ENCODE measurements around the gene FLACC1. TPM values are rescaled to one million over a fixed set of nuclear protein-coding genes. Genes with fewer than 3 reads are reported as not detected.

FLACC1 gene
- total and polyA plus RNA-seq, 2 donors from 2014 or later = 3.7 TPM; not detected in 1

- Histone ChIP-seq H3K27ac (ENCODE audit: low read depth in 2 of 2, low read length in 2 of 2) (no peak overlapping the region), H3K9me3 (ENCODE audit: control insufficient read depth in 2 of 3, insufficient read depth in 1 of 3, low read length in 3 of 3) (peaks cover 0 to 14% (median 0%) of the 10 kb centered on the region in 3 donors), H3K9ac (ENCODE audit: low read length in 3 of 3) (no peak overlapping the region), H3K4me3 (ENCODE audit: low read length in 3 of 3) (no peak overlapping the region), H3K36me3 (ENCODE audit: control insufficient read depth in 2 of 3, insufficient read depth in 3 of 3, low read length in 3 of 3) (no peaks in the 10 kb centered on the region), H3K4me1 (ENCODE audit: control insufficient read depth in 2 of 3, insufficient read depth in 2 of 3, low read depth in 1 of 3, low read length in 3 of 3) (no peaks in the 10 kb centered on the region), H3K27me3 (ENCODE audit: control insufficient read depth, insufficient read depth, low read length) (no peaks in the 10 kb centered on the region)
- no peak for TF ChIP-seq CTCF (IDR thresholded peaks at IDR 0.05; ENCODE audit: borderline replicate concordance, extremely low read depth, insufficient read depth)
- no peak for FAIRE-seq
- no peak for DNase-seq
- intact Hi-C loops (cut with DNase I) = no loop called here
Measured at GRCh38 chr2:201329409-201329808, 27.7 kb downstream of the FLACC1 start.

GRCh38 chr2:201327678-201328077 is 29.5 kb downstream of the FLACC1 start:
- Histone ChIP-seq H3K9me3 (ENCODE audit: control insufficient read depth in 2 of 3, insufficient read depth in 1 of 3, low read length in 3 of 3) (peaks cover 0 to 26% (median 0%) of the 10 kb centered on the region in 3 donors), H3K4me1 (ENCODE audit: control insufficient read depth in 2 of 3, insufficient read depth in 2 of 3, low read depth in 1 of 3, low read length in 3 of 3) (no peaks in the 10 kb centered on the region), H3K36me3 (ENCODE audit: control insufficient read depth in 2 of 3, insufficient read depth in 3 of 3, low read length in 3 of 3) (no peaks in the 10 kb centered on the region), H3K27me3 (ENCODE audit: control insufficient read depth, insufficient read depth, low read length) (no peaks in the 10 kb centered on the region), H3K9ac (ENCODE audit: low read length in 3 of 3) (no peak overlapping the region), H3K27ac (ENCODE audit: low read depth in 2 of 2, low read length in 2 of 2) (no peak overlapping the region), H3K4me3 (ENCODE audit: low read length in 3 of 3) (no peak overlapping the region)
- no peak for DNase-seq
- no peak for FAIRE-seq
- TF ChIP-seq CTCF (IDR thresholded peaks at IDR 0.05; ENCODE audit: borderline replicate concordance, extremely low read depth, insufficient read depth) = no peak
- intact Hi-C loops (cut with DNase I) = no loop called here

- peaks cover 0 to 5% (median 0%) of the 10 kb centered on the region in 3 donors for H3K36me3 ChIP-seq (ENCODE audit: control insufficient read depth in 2 of 3, insufficient read depth in 3 of 3, low read length in 3 of 3)
- FAIRE-seq = no peak
- H3K4me1 ChIP-seq (ENCODE audit: control insufficient read depth in 2 of 3, insufficient read depth in 2 of 3, low read depth in 1 of 3, low read length in 3 of 3) = no peaks in the 10 kb centered on the region
- H3K27me3 ChIP-seq (ENCODE audit: control insufficient read depth, insufficient read depth, low read length) = no peaks in the 10 kb centered on the region
- DNase-seq = no peak
- H3K4me3 ChIP-seq (ENCODE audit: low read length in 3 of 3) = no peak overlapping the region
- no peak overlapping the region for H3K9ac ChIP-seq (ENCODE audit: low read length in 3 of 3)
- H3K27ac ChIP-seq (ENCODE audit: low read depth in 2 of 2, low read length in 2 of 2) = no peak overlapping the region
- peaks cover 0 to 33% (median 0%) of the 10 kb centered on the region in 3 donors for H3K9me3 ChIP-seq (ENCODE audit: control insufficient read depth in 2 of 3, insufficient read depth in 1 of 3, low read length in 3 of 3)
- TF ChIP-seq CTCF (IDR thresholded peaks at IDR 0.05; ENCODE audit: borderline replicate concordance, extremely low read depth, insufficient read depth) = no peak
- intact Hi-C loops (cut with DNase I) = no loop called here
Measured at GRCh38 chr2:201322772-201323171, 34.4 kb downstream of the FLACC1 start.

- intact Hi-C loops (cut with DNase I) = no loop called here
- H3K27me3 ChIP-seq (ENCODE audit: control insufficient read depth, insufficient read depth, low read length) = no peaks in the 10 kb centered on the region
- no peak overlapping the region for H3K4me3 ChIP-seq (ENCODE audit: low read length in 3 of 3)
- H3K9ac ChIP-seq (ENCODE audit: low read length in 3 of 3) = no peak overlapping the region
- DNase-seq (no peak), FAIRE-seq (no peak)
- peaks cover 0 to 5% (median 0%) of the 10 kb centered on the region in 3 donors for H3K36me3 ChIP-seq (ENCODE audit: control insufficient read depth in 2 of 3, insufficient read depth in 3 of 3, low read length in 3 of 3)
- TF ChIP-seq CTCF (IDR thresholded peaks at IDR 0.05; ENCODE audit: borderline replicate concordance, extremely low read depth, insufficient read depth) = no peak
- no peak overlapping the region for H3K27ac ChIP-seq (ENCODE audit: low read depth in 2 of 2, low read length in 2 of 2)
- H3K9me3 ChIP-seq (ENCODE audit: control insufficient read depth in 2 of 3, insufficient read depth in 1 of 3, low read length in 3 of 3) = peaks cover 0 to 21% (median 0%) of the 10 kb centered on the region in 3 donors
- H3K4me1 ChIP-seq (ENCODE audit: control insufficient read depth in 2 of 3, insufficient read depth in 2 of 3, low read depth in 1 of 3, low read length in 3 of 3) = no peaks in the 10 kb centered on the region
Measured at GRCh38 chr2:201320701-201321100, 36.4 kb downstream of the FLACC1 start.
